Right lobe of liver (tissue), 4 donors: ENCODE results near the gene CFHR5.

Experiments used
- CTCF ChIP-seq, 4 donors: fragments of 200-600 bp in 3 of 4; fragments of 450-650 bp in 1 of 4; IDR thresholded peaks; one replicate each; pipeline versions ENCODE4 v1.5.1 to v1.8.0; 2016 to 2022; ENCODE audit warnings: antibody characterized with exemption in 4 of 4, mild to moderate bottlenecking in 2 of 4
- POLR2A ChIP-seq: fragments of 450-650 bp; IDR thresholded peaks from one replicate; pipeline ENCODE4 v1.6.1; 2017; ENCODE audit warnings: antibody characterized with exemption, mild to moderate bottlenecking
- donor health status: DM: no; HTN: no; CAD: no.
- donor health status: DM: no; HTN: no; CAD: no.
- donor health status: DM: no; HTN: yes; CAD: no.

GRCh38 chr1:196977278-196977677 lies at the start of gene CFHR5:
- TF ChIP-seq POLR2A (peak; percentile 14), CTCF (IDR thresholded peaks at IDR 0.05) (no peak)
